AG04450 (cell line): ENCODE results near the gene ZNF500. TPM values are rescaled to one million over a fixed set of nuclear protein-coding genes. Genes with fewer than 3 reads are reported as not detected.
A peak's percentile ranks its signal among the peaks of the same experiment; 100 is the strongest.

Experiments
- CTCF ChIA-PET: fragments of 300-600, 350-600 bp; formaldehyde crosslinking; extraction: SDS; loops from one replicate; lab custom pipeline; 2022; ENCODE audit warnings: antibody characterized with exemption, inconsistent platforms; lab: Charles Lee
- POLR2A ChIA-PET: fragments of 350-600 bp; formaldehyde crosslinking; extraction: SDS; loops from one replicate; lab custom pipeline; 2021; ENCODE audit warnings: antibody characterized with exemption, inconsistent platforms; lab: Yijun Ruan, JAX
- DNase-seq: peaks from one replicate; pipeline ENCODE4 v3.0.0-alpha.2; 2011; ENCODE audit warnings: low read depth, low spot score
- H3K27ac ChIP-seq: one replicate; pipeline ENCODE4 v1.5.1; 2012; ENCODE audit warnings: low read depth, low read length, control low read depth
- H3K27me3 ChIP-seq: one replicate; pipeline ENCODE4 v1.6.0; 2012; ENCODE audit warnings: low read length; ENCODE audit not compliant: control insufficient read depth, insufficient read depth
- H3K4me3 ChIP-seq: 2 replicates; pipeline ENCODE4 v1.5.1; 2011; ENCODE audit warnings: mild to moderate bottlenecking, low read depth, low read length, control low read depth
- H3K9me3 ChIP-seq: 2 replicates; pipeline ENCODE4 v1.5.1; 2012; ENCODE audit warnings: low read length; ENCODE audit not compliant: control insufficient read depth, insufficient read depth
- polyA plus RNA-seq: library from polyadenylated mRNA; depleted of rRNA; stranded (reverse); fragments of >200 nt; gene quantifications from 2 replicates; pipeline ENCODE4 v1.2.3, GENCODE V29; 2011
- TF ChIP-seq, protein P1 (sequence below): IDR thresholded peaks from 2 replicates; pipeline ENCODE4 v1.5.1; 2011; ENCODE audit warnings: low read depth, low read length, control low read depth, inconsistent platforms

ZNF500 gene
- polyA plus RNA-seq, 1 experiment = 3.1 TPM

DNA sequence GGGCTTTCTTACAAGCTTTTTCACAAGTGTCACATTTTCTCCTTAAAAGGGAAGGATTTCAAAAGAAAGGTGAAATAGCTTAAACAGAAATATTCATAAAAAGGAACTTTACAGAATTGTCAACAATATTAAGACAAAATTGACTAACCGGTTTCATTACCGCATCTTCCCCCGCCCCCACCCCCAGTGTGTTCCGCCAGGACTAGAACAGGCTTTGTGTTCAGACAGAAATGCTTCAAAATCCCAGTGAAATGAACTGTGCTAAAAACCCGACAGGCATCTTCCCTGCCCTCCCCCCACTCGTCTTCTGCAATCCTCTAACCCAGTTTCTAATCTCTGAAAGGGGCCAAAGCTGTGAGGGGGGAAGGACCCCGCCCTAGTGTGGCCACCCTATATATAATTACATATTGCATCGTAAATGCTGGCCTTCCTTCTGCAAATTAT, 36.5 kb upstream of the ZNF500 start:
- TF ChIP-seq, protein P1, sequence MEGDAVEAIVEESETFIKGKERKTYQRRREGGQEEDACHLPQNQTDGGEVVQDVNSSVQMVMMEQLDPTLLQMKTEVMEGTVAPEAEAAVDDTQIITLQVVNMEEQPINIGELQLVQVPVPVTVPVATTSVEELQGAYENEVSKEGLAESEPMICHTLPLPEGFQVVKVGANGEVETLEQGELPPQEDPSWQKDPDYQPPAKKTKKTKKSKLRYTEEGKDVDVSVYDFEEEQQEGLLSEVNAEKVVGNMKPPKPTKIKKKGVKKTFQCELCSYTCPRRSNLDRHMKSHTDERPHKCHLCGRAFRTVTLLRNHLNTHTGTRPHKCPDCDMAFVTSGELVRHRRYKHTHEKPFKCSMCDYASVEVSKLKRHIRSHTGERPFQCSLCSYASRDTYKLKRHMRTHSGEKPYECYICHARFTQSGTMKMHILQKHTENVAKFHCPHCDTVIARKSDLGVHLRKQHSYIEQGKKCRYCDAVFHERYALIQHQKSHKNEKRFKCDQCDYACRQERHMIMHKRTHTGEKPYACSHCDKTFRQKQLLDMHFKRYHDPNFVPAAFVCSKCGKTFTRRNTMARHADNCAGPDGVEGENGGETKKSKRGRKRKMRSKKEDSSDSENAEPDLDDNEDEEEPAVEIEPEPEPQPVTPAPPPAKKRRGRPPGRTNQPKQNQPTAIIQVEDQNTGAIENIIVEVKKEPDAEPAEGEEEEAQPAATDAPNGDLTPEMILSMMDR = no peak
- Histone ChIP-seq H3K4me3 (no peak overlapping the region), H3K27me3 (no peaks in the 10 kb centered on the region), H3K27ac (no peak overlapping the region), H3K9me3 (no peaks in the 10 kb centered on the region; the same call in 1 of the 2 replicates)
- ChIA-PET POLR2A (interaction anchor here (0.5 to 1.0 kb wide), 3 partner anchors 10 to 113 kb away, joined by 3 read pairs; no protein-coding TSS in a partner anchor), CTCF (interaction anchor here (0.5 to 1.0 kb wide), 3 partner anchors 148 to 154 kb away, joined by 4 read pairs; no protein-coding TSS in a partner anchor)
- DNase-seq = no peak

DNA sequence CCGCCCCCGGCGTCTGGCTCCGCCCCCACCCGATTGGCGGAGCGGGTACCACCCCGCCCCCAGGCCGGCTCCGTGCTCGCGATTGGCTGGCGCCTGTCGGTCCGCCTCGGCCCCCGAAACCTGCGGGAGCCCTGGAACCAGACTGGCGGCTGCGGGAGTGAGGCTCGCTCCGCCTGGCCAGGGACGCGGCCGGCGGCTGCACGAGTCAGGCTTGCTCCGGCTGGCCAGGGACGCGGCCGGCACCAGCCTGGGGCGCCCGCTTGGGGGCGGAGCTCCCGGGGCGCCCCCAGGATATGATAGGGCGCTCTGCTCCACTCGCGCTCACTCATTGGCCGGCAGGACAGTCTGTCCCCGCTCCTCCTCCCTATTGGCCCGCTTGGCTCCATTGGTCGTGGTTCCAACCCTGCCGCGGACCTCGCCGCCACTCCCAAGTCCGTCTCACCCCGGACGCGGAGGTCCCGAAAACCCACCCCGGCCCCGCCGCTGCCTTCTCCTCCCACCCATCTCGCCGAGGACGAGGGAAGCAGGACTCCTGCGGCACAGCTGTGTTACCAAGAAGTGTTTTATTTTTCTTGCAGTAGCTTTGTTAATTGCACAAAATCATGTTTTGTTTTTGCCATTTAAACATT, 35.8 kb upstream of the ZNF500 start:
- Histone ChIP-seq H3K27me3 (no peaks in the 10 kb centered on the region), H3K4me3 (peak overlapping the region; percentile 77), H3K9me3 (no peaks in the 10 kb centered on the region; the same call in 1 of the 2 replicates), H3K27ac (no peak overlapping the region)
- ChIA-PET POLR2A (interaction anchor here (0.5 to 1.0 kb wide), 4 partner anchors 10 to 204 kb away, joined by 3 to 5 read pairs (median 3); no protein-coding TSS in a partner anchor), CTCF (interaction anchor here (0.5 to 1.0 kb wide), 4 partner anchors 132 to 154 kb away, joined by 4 to 6 read pairs (median 4); no protein-coding TSS in a partner anchor)
- DNase-seq = peak; percentile 79
- TF ChIP-seq, protein P1 = no peak

DNA sequence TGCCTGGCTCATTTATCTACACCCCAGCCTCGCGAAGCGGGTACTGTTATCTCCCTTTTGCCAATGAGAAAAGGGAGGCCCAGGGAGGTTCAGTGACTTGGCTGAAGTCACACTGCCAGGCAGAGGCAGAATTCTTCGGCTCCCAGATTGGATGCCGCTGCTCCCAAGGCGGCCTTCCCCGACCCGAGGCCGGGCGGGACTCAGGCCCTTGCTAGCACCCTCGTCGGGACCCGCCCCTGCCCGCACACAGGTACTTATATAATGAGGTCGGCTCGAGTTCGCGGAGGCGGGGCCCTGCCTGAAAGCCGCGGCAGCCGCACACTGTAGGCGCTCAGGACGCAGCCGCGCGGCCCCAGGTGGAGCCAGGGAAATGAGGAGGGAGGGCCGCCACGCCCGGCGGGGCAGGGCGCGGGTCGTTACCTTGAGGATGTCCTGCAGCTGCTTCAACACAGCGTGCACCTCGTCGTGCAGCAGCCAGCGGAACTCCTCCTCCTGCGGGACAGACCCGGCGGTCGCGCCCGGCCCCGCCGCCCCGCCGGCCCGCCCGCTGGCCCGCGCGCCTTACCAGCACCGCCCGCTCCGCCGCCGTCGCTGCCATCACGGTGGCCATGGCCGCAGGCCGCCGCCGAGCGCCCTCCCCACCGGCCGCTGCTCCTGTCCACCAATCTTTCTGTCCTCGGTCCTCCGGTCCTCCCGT, 35.1 kb upstream of the ZNF500 start, which contains the start of gene ROGDI:
Gene ROGDI (minus strand): TSS at position 672 of the 697 bp plus-strand sequence. CDS start 62 bp downstream, at position 610.
- Histone ChIP-seq H3K27me3 (no peaks in the 10 kb centered on the region), H3K9me3 (no peaks in the 10 kb centered on the region; the same call in 1 of the 2 replicates), H3K4me3 (peak within 1 kb of the TSS; percentile 77), H3K27ac (no peak within 1 kb of the TSS)
- POLR2A ChIA-PET = interaction anchor here (0.6 to 1.0 kb wide), 2 partner anchors 115 to 205 kb away, joined by 3 to 5 read pairs; no protein-coding TSS in a partner anchor
- CTCF ChIA-PET = interaction anchor here (0.6 to 1.0 kb wide), 2 partner anchors 133 to 154 kb away, joined by 4 to 6 read pairs; no protein-coding TSS in a partner anchor
- TF ChIP-seq, protein P1 = no peak
- no peak for DNase-seq

DNA sequence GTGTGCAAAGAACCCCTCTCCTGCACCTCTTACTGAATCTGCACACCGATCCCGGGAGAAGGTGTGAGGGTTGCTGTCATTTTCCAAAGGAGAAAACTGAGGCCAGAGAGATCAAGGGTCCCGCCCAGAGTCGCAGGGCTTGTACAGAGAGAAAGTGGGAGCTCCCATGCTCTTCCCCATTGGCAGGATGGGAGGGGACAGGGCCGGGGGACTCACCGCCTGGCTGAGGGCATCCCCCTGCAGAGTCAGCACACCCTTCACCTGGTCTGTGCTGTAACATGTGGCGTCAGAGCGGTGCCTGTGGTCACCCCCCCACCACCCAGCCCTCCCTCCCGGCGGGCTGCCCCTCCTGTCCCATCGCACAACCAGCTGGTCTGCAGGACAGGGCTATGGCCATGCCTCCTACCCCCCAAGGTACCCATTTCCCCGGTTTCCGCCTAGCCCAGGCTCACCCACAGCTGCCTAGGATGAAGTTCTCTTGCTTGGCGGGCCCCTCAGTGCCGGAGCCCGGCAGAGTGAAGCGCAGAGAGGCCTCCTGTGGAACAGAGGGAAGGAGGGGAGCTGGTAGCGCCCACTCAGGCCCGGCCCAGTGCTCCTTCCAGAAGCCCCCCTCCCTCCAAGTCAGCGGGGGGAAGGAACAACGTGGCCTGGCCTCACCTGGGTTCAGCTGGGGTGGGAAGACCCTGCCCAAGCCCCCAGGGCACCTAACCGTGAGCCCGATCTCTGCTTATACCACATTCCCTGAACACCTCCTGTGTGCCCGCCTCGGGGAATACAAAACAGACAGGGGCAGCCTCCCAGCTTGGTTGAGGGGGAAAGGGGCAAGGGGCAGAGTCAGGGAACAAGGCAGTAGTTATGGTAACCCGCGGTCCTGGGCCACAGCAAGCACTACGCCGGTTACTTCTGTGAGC, 34.3 kb upstream of the ZNF500 start:
- Histone ChIP-seq H3K27me3 (no peaks in the 10 kb centered on the region), H3K4me3 (peak overlapping the region; percentile 77), H3K27ac (no peak overlapping the region), H3K9me3 (no peaks in the 10 kb centered on the region; the same call in 1 of the 2 replicates)
- CTCF ChIA-PET = no interaction called here
- POLR2A ChIA-PET = no interaction called here
- DNase-seq = no peak
- TF ChIP-seq, protein P1 = no peak
